Osteoblast (primary cell): Measurements from ENCODE around the gene SNUPN. TPM values are rescaled to one million over a fixed set of nuclear protein-coding genes. Genes with fewer than 3 reads are reported as not detected.

Experiments
- DNase-seq: peaks from one replicate; pipeline ENCODE4 v3.0.0; 2011; ENCODE audit warnings: low spot score, mixed read lengths; ENCODE audit not compliant: insufficient read length; ENCODE audit errors: missing footprints
- H2AFZ ChIP-seq: 2 replicates; pipeline ENCODE4 v1.6.0; 2011; ENCODE audit warnings: mild to moderate bottlenecking, low read length
- H3K27ac ChIP-seq: 2 replicates; pipeline ENCODE4 v1.5.1; 2011; ENCODE audit warnings: mild to moderate bottlenecking, low read depth, low read length, moderate library complexity
- H3K27me3 ChIP-seq: 2 replicates; pipeline ENCODE4 v1.6.0; 2012; ENCODE audit warnings: mild to moderate bottlenecking, control low read depth, inconsistent platforms, low read length, moderate library complexity; ENCODE audit not compliant: insufficient read depth
- H3K36me3 ChIP-seq: 2 replicates; pipeline ENCODE4 v1.5.1; 2011; ENCODE audit warnings: mild to moderate bottlenecking, low read length, control low read depth, moderate library complexity; ENCODE audit not compliant: insufficient read depth
- H3K4me1 ChIP-seq: 2 replicates; pipeline ENCODE4 v1.5.1; 2011; ENCODE audit warnings: mild to moderate bottlenecking, low read length, control low read depth, moderate library complexity; ENCODE audit not compliant: insufficient read depth
- H3K4me2 ChIP-seq: 2 replicates; pipeline ENCODE4 v1.6.0; 2011; ENCODE audit warnings: mild to moderate bottlenecking, low read length; ENCODE audit not compliant: insufficient read depth
- H3K4me3 ChIP-seq: fragments of 200-600 bp; sonication (generic); 3 replicates; pipeline ENCODE4 v1.5.1; 2012; ENCODE audit warnings: mild to moderate bottlenecking, low read length, inconsistent platforms; ENCODE audit not compliant: insufficient read depth
- H3K79me2 ChIP-seq: 2 replicates; pipeline ENCODE4 v1.6.0; 2012; ENCODE audit warnings: mild to moderate bottlenecking, low read length, control low read depth, inconsistent platforms; ENCODE audit not compliant: insufficient read depth
- H3K9me3 ChIP-seq: 2 replicates; pipeline ENCODE4 v1.5.1; 2011; ENCODE audit warnings: low read depth, low read length, control low read depth
- H4K20me1 ChIP-seq: 2 replicates; pipeline ENCODE4 v1.6.0; 2012; ENCODE audit warnings: mild to moderate bottlenecking, low read length, control low read depth; ENCODE audit not compliant: insufficient read depth
- CTCF ChIP-seq: IDR thresholded peaks from 2 replicates; pipeline ENCODE4 v1.5.1; 2011; ENCODE audit warnings: mild to moderate bottlenecking, low read depth, low read length, moderate library complexity; ENCODE audit errors: extremely low read depth
- total RNA-seq: library from RNA; depleted of rRNA; stranded (reverse); fragments of >200 nt; gene quantifications from 2 replicates; pipeline ENCODE4 v1.2.3, GENCODE V29; 2012

Gene SNUPN
- total RNA-seq, 1 donor = 30.4 TPM

- no peak for TF ChIP-seq CTCF
- H3K27me3 ChIP-seq = no peaks in the 10 kb centered on the region
- H2AFZ ChIP-seq = no peak overlapping the region
- no peak overlapping the region for H3K4me3 ChIP-seq
- H3K9me3 ChIP-seq = no peaks in the 10 kb centered on the region
- H3K79me2 ChIP-seq = peaks cover 27% of the 10 kb centered on the region
- H3K4me2 ChIP-seq = no peak overlapping the region
- H4K20me1 ChIP-seq = no peaks in the 10 kb centered on the region
- peaks cover 24% of the 10 kb centered on the region for H3K4me1 ChIP-seq
- peak overlapping the region; percentile 5 for H3K27ac ChIP-seq
- no peak for DNase-seq
- H3K36me3 ChIP-seq = peaks cover 18% of the 10 kb centered on the region
Measured at GRCh38 chr15:75622505-75622904, 3.0 kb downstream of the SNUPN start.

GRCh38 chr15:75620841-75621391 lies 4.6 kb downstream of the SNUPN start:
- H3K4me2 ChIP-seq = peak overlapping the region; percentile 86
- H4K20me1 ChIP-seq = no peaks in the 10 kb centered on the region
- peak overlapping the region; percentile 63 for H3K4me3 ChIP-seq
- H3K9me3 ChIP-seq = no peaks in the 10 kb centered on the region
- peak; percentile 48 for TF ChIP-seq CTCF
- H3K27ac ChIP-seq = peak overlapping the region; percentile 97
- H2AFZ ChIP-seq = peak overlapping the region; percentile 61
- peaks cover 19% of the 10 kb centered on the region for H3K4me1 ChIP-seq
- H3K36me3 ChIP-seq = peaks cover 32% of the 10 kb centered on the region
- H3K79me2 ChIP-seq = peaks cover 27% of the 10 kb centered on the region
- H3K27me3 ChIP-seq = no peaks in the 10 kb centered on the region
- peak; percentile 93 for DNase-seq

- H4K20me1 ChIP-seq = no peaks in the 10 kb centered on the region
- no peaks in the 10 kb centered on the region for H3K27me3 ChIP-seq
- no peaks in the 10 kb centered on the region for H3K9me3 ChIP-seq
- peak overlapping the region; percentile 63 for H3K4me3 ChIP-seq
- H3K4me1 ChIP-seq = peaks cover 19% of the 10 kb centered on the region
- H3K36me3 ChIP-seq = peaks cover 36% of the 10 kb centered on the region
- DNase-seq = no peak
- H3K4me2 ChIP-seq = peak overlapping the region; percentile 86
- peaks cover 27% of the 10 kb centered on the region for H3K79me2 ChIP-seq
- TF ChIP-seq CTCF = no peak
- H3K27ac ChIP-seq = peak overlapping the region; percentile 97
- peak overlapping the region; percentile 61 for H2AFZ ChIP-seq
Measured at GRCh38 chr15:75620058-75620820, 5.3 kb downstream of the SNUPN start.

GRCh38 chr15:75616766-75617165 lies 8.8 kb downstream of the SNUPN start:
- no peaks in the 10 kb centered on the region for H3K9me3 ChIP-seq

More at GRCh38 chr15:75616766-75617165, 8.8 kb downstream of the SNUPN start:
- Histone ChIP-seq H3K4me3 (no peak overlapping the region), H4K20me1 (no peaks in the 10 kb centered on the region), H3K4me1 (peaks cover 19% of the 10 kb centered on the region), H3K36me3 (peaks cover 67% of the 10 kb centered on the region), H3K79me2 (peaks cover 10% of the 10 kb centered on the region), H2AFZ (no peak overlapping the region), H3K27ac (no peak overlapping the region), H3K27me3 (no peaks in the 10 kb centered on the region), H3K4me2 (no peak overlapping the region)
- no peak for DNase-seq
- TF ChIP-seq CTCF = no peak
